Activated effector memory CD4-positive, alpha-beta T cell treated with anti-CD3 and anti-CD28 coated beads, Interleukin-2, amount 50 U/mL, for 16 hours (primary cell): ENCODE measurements around the gene CHST11.
"Not testable (repeated sequence)": the region's sequence is repeated elsewhere in the genome, so short reads cannot be mapped to it uniquely, and the experiment has no call there.

Source experiments
- DNase-seq: peaks from one replicate; pipeline ENCODE4 v3.0.0-alpha.2; 2020

The CHST11 gene

GRCh38 chr12:104534162-104534856, 77.6 kb downstream of the CHST11 start:
- no peak for DNase-seq

GRCh38 chr12:104534857-104535248, 78.1 kb downstream of the CHST11 start:
- DNase-seq: no peak

- no peak for DNase-seq
These were observed 78.6 kb downstream of the CHST11 start for GRCh38 chr12:104535369-104535768.

- no peak for DNase-seq
These were observed 80.1 kb downstream of the CHST11 start for GRCh38 chr12:104536841-104537240.

- no peak for DNase-seq
These were observed 81.3 kb downstream of the CHST11 start for GRCh38 chr12:104538056-104538455.

- DNase-seq: no peak
These were observed 82.2 kb downstream of the CHST11 start for GRCh38 chr12:104538891-104539462.

- no peak for DNase-seq
These were observed 88.1 kb downstream of the CHST11 start for GRCh38 chr12:104544836-104545235.

GRCh38 chr12:104546575-104546974, 89.8 kb downstream of the CHST11 start:
- DNase-seq: no peak

GRCh38 chr12:104547235-104547634, 90.5 kb downstream of the CHST11 start:
- DNase-seq: no peak

- DNase-seq: no peak
These were observed 93.2 kb downstream of the CHST11 start for GRCh38 chr12:104549815-104550480.

GRCh38 chr12:104551313-104551931, 94.7 kb downstream of the CHST11 start:
- no peak for DNase-seq

GRCh38 chr12:104553421-104553820, 96.7 kb downstream of the CHST11 start:
- DNase-seq: no peak

- DNase-seq: no peak
These were observed 98.9 kb downstream of the CHST11 start for GRCh38 chr12:104555648-104556047.

- DNase-seq: no peak
These were observed 100.9 kb downstream of the CHST11 start for GRCh38 chr12:104557488-104558195.

- DNase-seq: no peak
These were observed 104.1 kb downstream of the CHST11 start for GRCh38 chr12:104560881-104561280.

- DNase-seq: no peak
These were observed 106.0 kb downstream of the CHST11 start for GRCh38 chr12:104562763-104563162.

GRCh38 chr12:104564662-104565061, 107.9 kb downstream of the CHST11 start:
- not testable (repeated sequence) for DNase-seq

GRCh38 chr12:104565606-104566243, 109.0 kb downstream of the CHST11 start:
- DNase-seq: no peak

GRCh38 chr12:104566244-104566993, 109.7 kb downstream of the CHST11 start:
- peak; percentile 74 for DNase-seq

GRCh38 chr12:104567832-104568486, 111.2 kb downstream of the CHST11 start:
- no peak for DNase-seq

- DNase-seq: no peak
These were observed 111.7 kb downstream of the CHST11 start for GRCh38 chr12:104568487-104568868.
